ENCODE results near the gene FADS1.
A peak's percentile ranks its signal among the peaks of the same experiment; 100 is the strongest.

The FADS1 gene

GRCh38 chr11:61827571-61828378 lies 11.0 kb upstream of the FADS1 start, which contains the start of gene FADS2:
TSS of gene FADS2 (plus strand) at chr11:61828300. CDS start at chr11:61828391, 91 bp downstream.
- H3K4me3 ChIP-seq (ENCODE audit: low read depth, low read length) = peak within 1 kb of the TSS; percentile 83
- peak; percentile 98 for DNase-seq (ENCODE audit: low read depth, low spot score)
- in situ Hi-C loops (cut with HindIII; ENCODE audit: low sequenced_read_pairs) = no loop called here
- no peak for TF ChIP-seq CTCF (IDR thresholded peaks at IDR 0.05; ENCODE audit: low read depth, low read length)

GRCh38 chr11:61826930-61827570 lies 10.2 kb upstream of the FADS1 start:
- in situ Hi-C loops (cut with HindIII; ENCODE audit: low sequenced_read_pairs) = no loop called here
- no peak for DNase-seq (ENCODE audit: low read depth, low spot score)
- TF ChIP-seq CTCF (IDR thresholded peaks at IDR 0.05; ENCODE audit: low read depth, low read length) = no peak
- peak overlapping the region; percentile 83 for H3K4me3 ChIP-seq (ENCODE audit: low read depth, low read length)

- DNase-seq (ENCODE audit: low read depth, low spot score) = peak; percentile 20
- in situ Hi-C loops (cut with HindIII; ENCODE audit: low sequenced_read_pairs) = no loop called here
- no peak overlapping the region for H3K4me3 ChIP-seq (ENCODE audit: low read depth, low read length)
- TF ChIP-seq CTCF (IDR thresholded peaks at IDR 0.05; ENCODE audit: low read depth, low read length) = no peak
Measured at GRCh38 chr11:61820174-61820573, 3.4 kb upstream of the FADS1 start.

DNA sequence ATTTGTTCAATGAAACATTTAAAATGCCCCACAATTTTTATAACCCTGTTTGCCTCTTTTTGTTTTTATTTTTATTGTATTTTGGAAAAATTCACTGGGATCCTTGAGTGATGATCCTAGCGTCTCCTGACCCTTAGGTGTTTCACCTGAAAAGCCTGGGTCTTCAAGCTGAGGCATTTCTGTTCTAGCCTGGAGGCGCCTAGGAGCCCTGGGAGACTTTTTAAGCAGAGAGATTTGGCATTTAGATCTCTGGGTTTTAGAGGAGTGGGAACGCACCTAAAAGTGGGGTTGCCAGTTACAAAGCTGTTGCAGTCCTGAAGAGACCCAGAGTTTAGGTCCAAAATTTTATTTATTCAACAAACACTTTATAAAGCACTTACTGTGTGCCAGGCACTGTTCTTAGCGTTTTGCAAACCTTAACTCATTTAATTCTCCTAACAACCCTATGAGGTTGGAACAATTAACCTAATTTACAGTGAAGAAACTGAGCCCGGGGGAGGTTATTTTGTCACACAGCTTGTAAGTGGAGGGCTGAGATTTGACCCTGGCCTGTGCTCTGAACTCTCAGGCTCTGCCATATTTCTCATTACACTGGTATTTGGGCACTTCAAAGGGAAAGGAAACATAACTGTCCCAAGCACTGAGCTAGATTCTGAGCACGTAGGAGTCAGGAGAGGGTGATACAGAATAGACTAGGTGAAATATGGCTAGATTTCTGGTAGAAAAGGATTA lies 834 bp upstream of the FADS1 start:
- peak overlapping the region; percentile 76 for H3K4me3 ChIP-seq (ENCODE audit: low read depth, low read length)
- in situ Hi-C loops (cut with HindIII; ENCODE audit: low sequenced_read_pairs) = no loop called here
- DNase-seq (ENCODE audit: low read depth, low spot score) = no peak
- no peak for TF ChIP-seq CTCF (IDR thresholded peaks at IDR 0.05; ENCODE audit: low read depth, low read length)

GRCh38 chr11:61815790-61816735 lies 740 bp downstream of the FADS1 start:
- no peak for TF ChIP-seq CTCF (IDR thresholded peaks at IDR 0.05; ENCODE audit: low read depth, low read length)
- peak overlapping the region; percentile 76 for H3K4me3 ChIP-seq (ENCODE audit: low read depth, low read length)
- in situ Hi-C loops (cut with HindIII; ENCODE audit: low sequenced_read_pairs) = no loop called here
- peak; percentile 74 for DNase-seq (ENCODE audit: low read depth, low spot score)
